ENCODE data around the gene CCNDBP1.

Gene CCNDBP1

GRCh38 chr15:43237842-43238470 lies 52.8 kb downstream of the CCNDBP1 start:
- Histone ChIP-seq H3K9me3 (ENCODE audit: insufficient read depth, low read depth, low read length) (no peaks in the 10 kb centered on the region), H3K4me1 (ENCODE audit: insufficient read depth, low read length) (no peaks in the 10 kb centered on the region), H3K4me3 (ENCODE audit: low read length) (no peak overlapping the region), H3K27me3 (ENCODE audit: insufficient read depth, low read length) (no peaks in the 10 kb centered on the region; the same call in 1 of the 2 replicates), H3K36me3 (ENCODE audit: insufficient read depth, low read depth, low read length) (no peaks in the 10 kb centered on the region), H3K27ac (ENCODE audit: low read length) (no peak overlapping the region), H3K9ac (ENCODE audit: low read depth, low read length) (no peak overlapping the region)

DNA sequence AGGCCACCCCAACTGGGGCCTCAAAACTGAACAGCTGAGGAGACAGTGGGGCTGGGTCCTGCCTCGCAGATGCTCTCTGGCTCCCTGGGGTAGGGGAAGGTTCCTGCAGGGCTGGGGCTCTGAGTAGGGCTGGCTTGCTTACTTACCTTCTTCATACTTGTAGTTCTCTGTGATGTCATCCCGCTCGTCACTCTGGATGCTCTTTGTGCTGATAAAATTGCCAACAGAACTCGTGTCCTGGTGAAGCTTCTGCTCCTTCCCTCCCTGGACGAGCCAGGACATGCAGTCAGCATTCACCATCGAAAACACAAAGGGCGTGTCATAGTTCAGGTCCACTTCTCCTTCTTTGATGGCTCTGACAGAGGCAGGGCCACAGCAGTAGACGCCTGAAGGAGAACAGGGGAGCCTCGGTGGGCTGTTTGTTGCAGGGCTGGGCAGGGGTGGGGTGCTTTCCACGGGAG lies 53.5 kb downstream of the CCNDBP1 start:
- H3K9ac ChIP-seq (ENCODE audit: low read depth, low read length), result no peak overlapping the region
- no peak overlapping the region for H3K27ac ChIP-seq (ENCODE audit: low read length)
- H3K36me3 ChIP-seq (ENCODE audit: insufficient read depth, low read depth, low read length), result no peaks in the 10 kb centered on the region
- H3K4me1 ChIP-seq (ENCODE audit: insufficient read depth, low read length), result no peaks in the 10 kb centered on the region
- H3K9me3 ChIP-seq (ENCODE audit: insufficient read depth, low read depth, low read length), result no peaks in the 10 kb centered on the region
- H3K27me3 ChIP-seq (ENCODE audit: insufficient read depth, low read length), result no peaks in the 10 kb centered on the region; the same call in 1 of the 2 replicates
- H3K4me3 ChIP-seq (ENCODE audit: low read length), result no peak overlapping the region

GRCh38 chr15:43239732-43240491 lies 54.7 kb downstream of the CCNDBP1 start:
- Histone ChIP-seq H3K36me3 (ENCODE audit: insufficient read depth, low read depth, low read length) (no peaks in the 10 kb centered on the region), H3K4me3 (ENCODE audit: low read length) (no peak overlapping the region), H3K9ac (ENCODE audit: low read depth, low read length) (no peak overlapping the region), H3K27ac (ENCODE audit: low read length) (no peak overlapping the region), H3K4me1 (ENCODE audit: insufficient read depth, low read length) (no peaks in the 10 kb centered on the region), H3K9me3 (ENCODE audit: insufficient read depth, low read depth, low read length) (no peaks in the 10 kb centered on the region), H3K27me3 (ENCODE audit: insufficient read depth, low read length) (no peaks in the 10 kb centered on the region; the same call in 1 of the 2 replicates)

DNA sequence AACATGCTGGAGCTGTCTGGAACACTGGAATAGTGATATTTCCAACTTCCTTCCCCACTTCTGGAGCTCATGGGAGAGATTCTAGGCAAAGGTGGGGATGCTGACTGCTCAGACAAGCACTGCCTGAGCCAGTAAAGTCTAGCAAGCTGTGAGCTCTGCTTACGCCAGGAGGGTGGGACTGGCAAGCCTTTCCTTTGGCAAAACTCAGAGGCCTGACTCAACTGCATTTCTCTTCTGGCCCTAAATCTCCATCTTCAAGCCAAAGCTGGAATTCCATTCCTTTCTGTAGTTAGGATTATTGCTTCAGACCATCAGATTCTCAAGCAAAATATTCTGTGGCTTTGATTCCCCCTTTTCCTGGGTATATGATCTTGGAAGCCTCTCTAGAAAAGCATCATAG lies 55.9 kb downstream of the CCNDBP1 start:
- Histone ChIP-seq H3K4me1 (ENCODE audit: insufficient read depth, low read length) (no peaks in the 10 kb centered on the region), H3K9me3 (ENCODE audit: insufficient read depth, low read depth, low read length) (no peaks in the 10 kb centered on the region), H3K27ac (ENCODE audit: low read length) (no peak overlapping the region), H3K9ac (ENCODE audit: low read depth, low read length) (no peak overlapping the region), H3K4me3 (ENCODE audit: low read length) (no peak overlapping the region), H3K36me3 (ENCODE audit: insufficient read depth, low read depth, low read length) (no peaks in the 10 kb centered on the region), H3K27me3 (ENCODE audit: insufficient read depth, low read length) (no peaks in the 10 kb centered on the region; the same call in 1 of the 2 replicates)

- no peaks in the 10 kb centered on the region for H3K36me3 ChIP-seq (ENCODE audit: insufficient read depth, low read depth, low read length)
- no peak overlapping the region for H3K27ac ChIP-seq (ENCODE audit: low read length)
- H3K9me3 ChIP-seq (ENCODE audit: insufficient read depth, low read depth, low read length), result no peaks in the 10 kb centered on the region
- H3K4me3 ChIP-seq (ENCODE audit: low read length), result no peak overlapping the region
- no peaks in the 10 kb centered on the region for H3K4me1 ChIP-seq (ENCODE audit: insufficient read depth, low read length)
- no peaks in the 10 kb centered on the region; the same call in 1 of the 2 replicates for H3K27me3 ChIP-seq (ENCODE audit: insufficient read depth, low read length)
- no peak overlapping the region for H3K9ac ChIP-seq (ENCODE audit: low read depth, low read length)
Measured at GRCh38 chr15:43242616-43243015, 57.4 kb downstream of the CCNDBP1 start.

DNA sequence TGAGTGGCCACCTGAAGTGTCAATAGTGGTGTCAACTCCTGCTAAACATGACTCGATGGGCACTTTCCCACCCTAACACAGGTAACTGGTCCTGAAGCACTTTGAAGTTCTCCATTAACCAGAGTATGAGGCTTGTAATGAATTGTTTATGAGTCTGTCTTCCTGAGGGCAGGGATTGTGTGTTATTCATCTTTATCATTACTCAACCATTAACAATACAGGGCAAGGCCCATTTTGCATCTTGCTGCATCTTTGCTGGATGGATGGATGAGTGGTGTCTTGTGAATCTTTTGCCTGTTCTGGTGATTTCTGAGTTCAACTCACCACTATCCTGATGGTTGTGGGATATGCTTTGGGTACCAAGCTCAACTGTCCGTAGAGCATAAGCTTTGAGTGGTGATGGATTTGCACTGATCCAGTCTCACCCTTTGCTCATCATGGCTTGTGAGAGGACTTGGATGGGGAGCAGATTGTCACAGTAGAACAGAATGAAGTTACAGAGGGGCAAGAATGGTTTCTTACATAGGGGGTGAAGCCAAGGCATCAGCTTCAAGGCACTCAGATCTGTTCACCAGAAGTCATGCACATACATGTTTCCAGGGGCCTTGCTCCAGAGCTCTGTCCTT lies 57.9 kb downstream of the CCNDBP1 start:
- Histone ChIP-seq H3K36me3 (ENCODE audit: insufficient read depth, low read depth, low read length) (no peaks in the 10 kb centered on the region), H3K4me1 (ENCODE audit: insufficient read depth, low read length) (no peaks in the 10 kb centered on the region), H3K27me3 (ENCODE audit: insufficient read depth, low read length) (no peaks in the 10 kb centered on the region; the same call in 1 of the 2 replicates), H3K9me3 (ENCODE audit: insufficient read depth, low read depth, low read length) (no peaks in the 10 kb centered on the region), H3K9ac (ENCODE audit: low read depth, low read length) (no peak overlapping the region), H3K4me3 (ENCODE audit: low read length) (no peak overlapping the region), H3K27ac (ENCODE audit: low read length) (no peak overlapping the region)

GRCh38 chr15:43244092-43244491 lies 58.9 kb downstream of the CCNDBP1 start:
- Histone ChIP-seq H3K4me1 (ENCODE audit: insufficient read depth, low read length) (no peaks in the 10 kb centered on the region), H3K36me3 (ENCODE audit: insufficient read depth, low read depth, low read length) (no peaks in the 10 kb centered on the region), H3K4me3 (ENCODE audit: low read length) (no peak overlapping the region), H3K9ac (ENCODE audit: low read depth, low read length) (no peak overlapping the region), H3K27me3 (ENCODE audit: insufficient read depth, low read length) (no peaks in the 10 kb centered on the region), H3K9me3 (ENCODE audit: insufficient read depth, low read depth, low read length) (no peaks in the 10 kb centered on the region), H3K27ac (ENCODE audit: low read length) (no peak overlapping the region)

DNA sequence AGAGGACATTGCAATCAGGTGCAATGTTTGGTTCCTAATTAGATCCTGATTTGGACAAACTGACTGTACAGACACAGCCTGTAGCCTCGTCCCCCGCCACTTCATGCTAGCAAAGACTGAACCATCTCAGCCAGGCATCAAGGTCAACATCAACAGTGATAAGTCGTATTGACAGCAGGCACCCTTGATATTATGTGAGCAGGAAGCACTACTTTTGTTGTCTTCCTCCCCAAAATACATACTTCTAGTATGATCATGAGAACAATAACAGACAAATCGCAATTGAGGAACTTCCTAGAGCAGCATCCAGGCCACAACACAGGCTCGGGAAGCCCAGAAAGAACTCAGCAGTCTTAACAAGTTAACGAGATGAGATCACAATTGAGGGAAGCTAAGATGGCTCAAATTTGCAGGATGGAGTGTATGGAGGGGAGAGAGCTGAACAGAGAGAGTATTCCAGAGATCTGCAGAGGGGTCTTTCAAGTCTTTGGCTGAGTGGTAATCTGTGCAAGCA lies 61.1 kb downstream of the CCNDBP1 start:
- Histone ChIP-seq H3K27me3 (ENCODE audit: insufficient read depth, low read length) (no peaks in the 10 kb centered on the region), H3K9ac (ENCODE audit: low read depth, low read length) (no peak overlapping the region), H3K4me1 (ENCODE audit: insufficient read depth, low read length) (no peaks in the 10 kb centered on the region), H3K27ac (ENCODE audit: low read length) (no peak overlapping the region), H3K4me3 (ENCODE audit: low read length) (no peak overlapping the region), H3K36me3 (ENCODE audit: insufficient read depth, low read depth, low read length) (no peaks in the 10 kb centered on the region), H3K9me3 (ENCODE audit: insufficient read depth, low read depth, low read length) (no peaks in the 10 kb centered on the region)

Data from iPS-20b (cell line).